Caco-2 (cell line): ENCODE results near the gene MTREX. TPM values are rescaled to one million over a fixed set of nuclear protein-coding genes. Genes with fewer than 3 reads are reported as not detected.

Source experiments
- BruUV-seq: library from RNA; stranded (reverse); fragments of 400-500 nt; replicated peaks from 2 replicates; lab custom pipeline; 2021; lab: Mats Ljungman, UMichigan
- CTCF ChIA-PET: fragments of 300-600 bp; sonication (Branson Sonifier 250); formaldehyde crosslinking; loops from one replicate; lab custom pipeline; 2022; ENCODE audit warnings: antibody characterized with exemption; lab: Charles Lee
- POLR2A ChIA-PET: fragments of 300-600 bp; sonication (Branson Sonifier 250); formaldehyde crosslinking; loops from one replicate; lab custom pipeline; 2022; ENCODE audit warnings: antibody characterized with exemption; lab: Charles Lee
- DNase-seq, 2 experiments: peaks; one replicate each; pipeline versions ENCODE4 v3.0.0 to v3.0.0-alpha.2; 2020 to 2022
- H3K27me3 ChIP-seq: replicated peaks from 2 replicates; pipeline ENCODE4 v1.6.0; 2011; ENCODE audit warnings: low read length; ENCODE audit not compliant: control insufficient read depth, insufficient read depth
- H3K36me3 ChIP-seq: 2 replicates; pipeline ENCODE4 v1.5.1; 2011; ENCODE audit warnings: low read length; ENCODE audit not compliant: control insufficient read depth, insufficient read depth
- H3K4me1 ChIP-seq: fragments of 250-450 bp; sonication (Bioruptor Pico); 2 replicates; pipeline ENCODE4 v1.5.1; 2020; ENCODE audit warnings: mild to moderate bottlenecking
- H3K4me3 ChIP-seq: 2 replicates; pipeline ENCODE4 v1.5.1; 2011; ENCODE audit warnings: low read depth, mild to moderate bottlenecking, control low read depth, low read length
- H3K9me3 ChIP-seq: fragments of 250-450 bp; sonication (Bioruptor Pico); 2 replicates; pipeline ENCODE4 v1.5.1; 2020; ENCODE audit warnings: mild to moderate bottlenecking, moderate library complexity
- H3K27ac Mint-ChIP-seq: one replicate; pipeline ENCODE4 v1.8.0; 2022; ENCODE audit warnings: mixed read lengths; ENCODE audit not compliant: unreplicated experiment
- H3K27me3 Mint-ChIP-seq: one replicate; pipeline ENCODE4 v1.8.0; 2022; ENCODE audit warnings: mixed read lengths; ENCODE audit not compliant: insufficient read depth, unreplicated experiment
- H3K36me3 Mint-ChIP-seq: one replicate; pipeline ENCODE4 v1.8.0; 2022; ENCODE audit warnings: mild to moderate bottlenecking, mixed read lengths; ENCODE audit not compliant: insufficient read depth, unreplicated experiment
- H3K4me1 Mint-ChIP-seq: one replicate; pipeline ENCODE4 v1.8.0; 2022; ENCODE audit warnings: low read depth, mixed read lengths; ENCODE audit not compliant: unreplicated experiment
- H3K4me3 Mint-ChIP-seq: one replicate; pipeline ENCODE4 v1.8.0; 2022; ENCODE audit warnings: mild to moderate bottlenecking, moderate library complexity, mixed read lengths; ENCODE audit not compliant: unreplicated experiment
- H3K9me3 Mint-ChIP-seq: one replicate; pipeline ENCODE4 v1.8.0; 2022; ENCODE audit warnings: mixed read lengths; ENCODE audit not compliant: unreplicated experiment
- CTCF ChIP-seq, 2 experiments: fragments of 200-600 bp in 1 of 2; IDR thresholded peaks; 1 replicate in 1 of 2; 2 replicates in 1 of 2; pipeline versions ENCODE4 v1.5.1 to v1.8.0; 2011 to 2022; ENCODE audit warnings: antibody characterized with exemption in 1 of 2, control low read depth in 1 of 2, inconsistent platforms in 1 of 2, low read depth in 1 of 2, low read length in 1 of 2, mild to moderate bottlenecking in 1 of 2, moderate library complexity in 1 of 2; ENCODE audit not compliant: insufficient read depth in 1 of 2, severe bottlenecking in 1 of 2, unreplicated experiment in 1 of 2
- intact Hi-C: fragments of 100-400 bp; cut with micrococcal nuclease; formaldehyde crosslinking; loops from one replicate; pipeline ENCODE4 v1.10.0; 2022; ENCODE audit not compliant: unreplicated experiment
- total RNA-seq: library from RNA; stranded (reverse); gene quantifications from 2 replicates; pipeline ENCODE4 v1.2.3, GENCODE V29; 2022

Gene MTREX
- total RNA-seq, 1 experiment from 2014 or later = 83.7 TPM

- ChIA-PET POLR2A (no interaction called here), CTCF (no interaction called here)
- H3K9me3 Mint-ChIP-seq = no peaks in the 10 kb centered on the region
- Histone ChIP-seq H3K9me3 (no peaks in the 10 kb centered on the region), H3K36me3 (no peaks in the 10 kb centered on the region), H3K4me3 (no peak overlapping the region), H3K27me3 (no peaks in the 10 kb centered on the region), H3K4me1 (no peaks in the 10 kb centered on the region)
- TF ChIP-seq CTCF (IDR thresholded peaks at IDR 0.05; ENCODE audit: insufficient read depth in 1 of 2, low read depth in 1 of 2, low read length in 1 of 2, severe bottlenecking in 1 of 2, unreplicated experiment in 1 of 2) = no peak
- DNase-seq = no peak
- H3K27ac Mint-ChIP-seq = no peak overlapping the region
- intact Hi-C loops = no loop called here
- peaks cover 31% of the 10 kb centered on the region for H3K36me3 Mint-ChIP-seq
- no peak overlapping the region for H3K4me3 Mint-ChIP-seq
- no peaks in the 10 kb centered on the region for H3K27me3 Mint-ChIP-seq
- no peaks in the 10 kb centered on the region for H3K4me1 Mint-ChIP-seq
- no TSS peak for BruUV-seq
Measured at GRCh38 chr5:55338092-55338613, 30.4 kb downstream of the MTREX start.

- Mint-ChIP-seq H3K4me1 (no peaks in the 10 kb centered on the region), H3K27ac (no peak overlapping the region), H3K4me3 (no peak overlapping the region), H3K27me3 (no peaks in the 10 kb centered on the region), H3K36me3 (peaks cover 36% of the 10 kb centered on the region), H3K9me3 (no peaks in the 10 kb centered on the region)
- no peak for DNase-seq
- POLR2A ChIA-PET = no interaction called here
- Histone ChIP-seq H3K4me3 (no peak overlapping the region), H3K36me3 (no peaks in the 10 kb centered on the region), H3K4me1 (no peaks in the 10 kb centered on the region), H3K27me3 (no peaks in the 10 kb centered on the region), H3K9me3 (no peaks in the 10 kb centered on the region)
- BruUV-seq = no TSS peak
- TF ChIP-seq CTCF (IDR thresholded peaks at IDR 0.05; ENCODE audit: insufficient read depth in 1 of 2, low read depth in 1 of 2, low read length in 1 of 2, severe bottlenecking in 1 of 2, unreplicated experiment in 1 of 2) = no peak
- CTCF ChIA-PET = no interaction called here
- intact Hi-C loops = no loop called here
Measured at GRCh38 chr5:55338810-55339243, 31.0 kb downstream of the MTREX start.

GRCh38 chr5:55343107-55343506 is 35.3 kb downstream of the MTREX start:
- no peak overlapping the region for H3K4me3 Mint-ChIP-seq
- H3K36me3 Mint-ChIP-seq = peaks cover 59% of the 10 kb centered on the region
- no peaks in the 10 kb centered on the region for H3K27me3 Mint-ChIP-seq
- no TSS peak for BruUV-seq
- Histone ChIP-seq H3K27me3 (no peaks in the 10 kb centered on the region), H3K4me1 (no peaks in the 10 kb centered on the region), H3K4me3 (no peak overlapping the region), H3K9me3 (no peaks in the 10 kb centered on the region), H3K36me3 (no peaks in the 10 kb centered on the region)
- H3K9me3 Mint-ChIP-seq = no peaks in the 10 kb centered on the region
- POLR2A ChIA-PET = interaction anchor here (0.6 kb wide), 1 partner anchor 16 kb away, joined by 6 read pairs; no protein-coding TSS in a partner anchor
- H3K27ac Mint-ChIP-seq = no peak overlapping the region
- intact Hi-C loops = no loop called here
- no peaks in the 10 kb centered on the region for H3K4me1 Mint-ChIP-seq
- no peak for TF ChIP-seq CTCF (IDR thresholded peaks at IDR 0.05; ENCODE audit: insufficient read depth in 1 of 2, low read depth in 1 of 2, low read length in 1 of 2, severe bottlenecking in 1 of 2, unreplicated experiment in 1 of 2)
- CTCF ChIA-PET = interaction anchor here (0.7 kb wide), 1 partner anchor 136 kb away, joined by 4 read pairs; no protein-coding TSS in a partner anchor
- DNase-seq = no peak
